D721Med (cell line): Measurements from ENCODE around the gene MUL1.

ENCODE experiments used
- DNase-seq: peaks from one replicate; pipeline ENCODE4 v3.0.0; 2011; ENCODE audit warnings: low spot score; ENCODE audit not compliant: insufficient read length
- FAIRE-seq: peaks from 2 replicates; lab custom pipeline; 2011; peaks lifted over from hg19 to GRCh38; lab: Jason Lieb, UNC
- TF ChIP-seq, protein P1 (sequence below): IDR thresholded peaks from 2 replicates; pipeline ENCODE4 v1.5.1; 2012; ENCODE audit warnings: mild to moderate bottlenecking, control low read depth; ENCODE audit not compliant: insufficient read depth; ENCODE audit errors: missing control alignments

The MUL1 gene

GRCh38 chr1:20483098-20483832 is 24.7 kb downstream of the MUL1 start:
- no peak for DNase-seq
- FAIRE-seq: no peak
- TF ChIP-seq, protein P1, sequence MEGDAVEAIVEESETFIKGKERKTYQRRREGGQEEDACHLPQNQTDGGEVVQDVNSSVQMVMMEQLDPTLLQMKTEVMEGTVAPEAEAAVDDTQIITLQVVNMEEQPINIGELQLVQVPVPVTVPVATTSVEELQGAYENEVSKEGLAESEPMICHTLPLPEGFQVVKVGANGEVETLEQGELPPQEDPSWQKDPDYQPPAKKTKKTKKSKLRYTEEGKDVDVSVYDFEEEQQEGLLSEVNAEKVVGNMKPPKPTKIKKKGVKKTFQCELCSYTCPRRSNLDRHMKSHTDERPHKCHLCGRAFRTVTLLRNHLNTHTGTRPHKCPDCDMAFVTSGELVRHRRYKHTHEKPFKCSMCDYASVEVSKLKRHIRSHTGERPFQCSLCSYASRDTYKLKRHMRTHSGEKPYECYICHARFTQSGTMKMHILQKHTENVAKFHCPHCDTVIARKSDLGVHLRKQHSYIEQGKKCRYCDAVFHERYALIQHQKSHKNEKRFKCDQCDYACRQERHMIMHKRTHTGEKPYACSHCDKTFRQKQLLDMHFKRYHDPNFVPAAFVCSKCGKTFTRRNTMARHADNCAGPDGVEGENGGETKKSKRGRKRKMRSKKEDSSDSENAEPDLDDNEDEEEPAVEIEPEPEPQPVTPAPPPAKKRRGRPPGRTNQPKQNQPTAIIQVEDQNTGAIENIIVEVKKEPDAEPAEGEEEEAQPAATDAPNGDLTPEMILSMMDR: no peak

GRCh38 chr1:20481643-20482498 is 26.1 kb downstream of the MUL1 start:
- FAIRE-seq (no peak), DNase-seq (no peak)
- TF ChIP-seq, protein P1: no peak

DNA sequence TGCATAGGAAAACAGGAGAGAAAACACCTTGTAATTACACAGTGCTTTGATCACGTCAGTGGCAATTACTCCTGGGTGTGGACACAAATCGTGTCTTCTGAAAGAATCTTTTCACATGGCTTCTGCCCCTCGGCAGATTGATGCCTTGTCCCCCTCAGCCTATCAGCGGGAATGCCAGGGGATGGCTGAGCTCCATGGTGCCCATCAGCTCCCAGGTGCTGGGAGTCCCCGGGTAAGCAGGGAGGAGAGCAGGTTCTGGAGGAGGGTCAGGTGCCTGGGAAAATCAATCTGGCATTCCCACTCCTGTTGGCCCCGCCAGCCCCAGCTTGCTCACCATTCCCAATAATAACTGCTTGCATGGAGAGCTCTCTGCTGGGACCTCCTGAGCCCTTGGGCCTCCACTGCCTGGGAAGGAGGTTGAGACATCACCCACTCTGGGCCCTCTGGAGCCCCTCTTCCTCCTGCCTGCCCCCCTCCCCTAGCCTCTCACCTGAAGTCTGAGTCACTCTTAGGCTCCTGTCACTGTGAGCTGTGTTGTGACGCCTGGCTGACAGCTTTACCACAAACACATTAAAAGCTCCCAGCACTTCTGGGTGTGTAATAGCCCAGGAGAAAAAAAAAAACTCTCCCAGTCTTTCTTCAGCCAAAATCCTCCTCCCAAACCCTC is 26.9 kb downstream of the MUL1 start:
- no peak for DNase-seq
- no peak for FAIRE-seq
- TF ChIP-seq, protein P1: no peak

DNA sequence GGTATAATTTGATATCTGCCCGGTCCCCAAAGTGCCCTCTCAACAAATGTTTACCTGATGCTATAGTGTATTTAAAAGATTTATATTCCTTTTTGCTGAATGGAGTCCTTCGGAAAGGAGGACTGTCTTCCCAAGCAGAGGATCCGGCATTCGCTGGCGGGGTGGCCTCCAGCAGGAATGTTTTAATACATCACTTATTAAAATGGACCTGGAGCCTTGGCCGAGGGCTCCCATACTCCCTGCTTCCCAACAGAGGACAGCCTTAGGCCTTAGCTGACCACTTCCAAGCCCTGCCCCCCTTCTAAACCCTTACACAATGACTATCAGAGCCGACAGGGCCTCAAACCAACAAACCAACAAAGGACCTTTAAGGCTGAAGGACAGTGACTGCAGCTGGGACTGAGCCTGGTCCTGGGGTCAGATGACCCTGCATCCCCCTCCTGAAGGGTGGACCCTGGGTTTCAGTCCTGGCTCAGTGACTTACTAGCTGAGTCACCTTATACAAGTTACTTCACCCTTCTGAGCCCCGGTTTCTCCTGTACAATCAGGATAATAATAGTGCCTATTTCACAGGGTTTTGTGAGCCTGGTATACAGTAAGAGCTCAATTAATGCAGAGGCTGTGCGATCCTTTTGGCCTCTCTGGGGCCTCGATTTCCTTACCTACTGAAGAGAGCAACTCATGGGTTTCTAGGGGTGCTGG is 27.6 kb downstream of the MUL1 start:
- no peak for DNase-seq
- no peak for FAIRE-seq
- TF ChIP-seq, protein P1: no peak

- TF ChIP-seq, protein P1: no peak
- no peak for FAIRE-seq
- DNase-seq: no peak
Observed at GRCh38 chr1:20479840-20480239, 28.1 kb downstream of the MUL1 start.

DNA sequence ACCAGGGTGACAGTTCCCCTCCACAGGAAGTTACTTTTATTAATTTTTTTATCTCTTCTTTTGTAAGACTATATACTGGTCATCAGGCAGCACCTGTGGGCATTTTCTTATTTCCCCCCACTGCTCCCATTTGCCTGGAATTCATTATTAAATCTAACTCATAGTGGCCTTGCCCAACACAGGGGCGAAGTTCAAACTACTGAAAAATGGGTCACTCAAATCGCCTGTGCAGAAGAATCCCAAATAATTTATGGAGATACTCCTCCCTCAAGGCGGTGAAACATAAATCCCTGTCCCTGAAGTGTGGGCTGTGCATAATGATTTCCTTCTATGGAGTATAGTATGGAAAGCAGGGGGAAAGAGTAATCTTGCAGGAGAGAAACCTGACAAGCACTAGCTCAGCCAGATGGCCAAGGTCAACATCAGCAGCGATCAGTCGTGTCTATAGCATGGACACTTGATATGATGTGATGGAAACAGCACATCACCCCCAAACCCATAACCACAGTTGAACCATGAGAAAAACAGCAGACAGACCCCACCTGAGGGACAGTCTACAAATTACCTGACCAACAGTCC is 29.8 kb downstream of the MUL1 start:
- DNase-seq: no peak
- FAIRE-seq: no peak
- TF ChIP-seq, protein P1: no peak
